ENCODE measurements around the gene RGS7. TPM values are rescaled to one million over a fixed set of nuclear protein-coding genes. Genes with fewer than 3 reads are reported as not detected.
A peak's percentile ranks its signal among the peaks of the same experiment; 100 is the strongest.

The RGS7 gene
- total RNA-seq, 1 experiment from 2014 or later = 1.0 TPM

DNA sequence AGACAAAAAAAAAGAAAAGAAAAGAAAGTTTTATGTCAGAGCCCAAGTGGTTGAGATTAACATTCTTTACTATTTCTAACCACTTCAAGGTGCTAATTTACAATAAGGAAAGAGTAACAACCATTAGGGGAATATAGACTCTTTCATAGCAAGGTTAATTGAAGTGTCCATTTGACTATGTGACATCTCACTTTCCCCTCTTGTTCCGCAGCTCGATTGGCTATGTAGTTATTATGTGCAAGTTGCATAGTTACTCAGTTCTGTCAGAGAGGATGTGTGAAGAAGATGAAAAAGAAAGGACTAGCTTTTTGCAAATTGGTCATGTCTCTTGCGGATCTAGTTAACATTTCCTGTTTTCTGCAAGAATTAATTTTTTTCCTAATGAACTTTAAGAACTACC, 273.7 kb downstream of the RGS7 start:
- peaks cover 5% of the 10 kb centered on the region for H3K36me3 Mint-ChIP-seq (ENCODE audit: insufficient read depth, unreplicated experiment)
- BruUV-seq (replicated peaks) = no TSS peak
- no peak for DNase-seq
- CTCF ChIA-PET = no interaction called here
- no peak overlapping the region for H3K4me3 Mint-ChIP-seq (ENCODE audit: low read depth, unreplicated experiment)
- peaks cover 10% of the 10 kb centered on the region for H3K4me1 Mint-ChIP-seq (ENCODE audit: low read depth, unreplicated experiment)
- TF ChIP-seq, protein P1, sequence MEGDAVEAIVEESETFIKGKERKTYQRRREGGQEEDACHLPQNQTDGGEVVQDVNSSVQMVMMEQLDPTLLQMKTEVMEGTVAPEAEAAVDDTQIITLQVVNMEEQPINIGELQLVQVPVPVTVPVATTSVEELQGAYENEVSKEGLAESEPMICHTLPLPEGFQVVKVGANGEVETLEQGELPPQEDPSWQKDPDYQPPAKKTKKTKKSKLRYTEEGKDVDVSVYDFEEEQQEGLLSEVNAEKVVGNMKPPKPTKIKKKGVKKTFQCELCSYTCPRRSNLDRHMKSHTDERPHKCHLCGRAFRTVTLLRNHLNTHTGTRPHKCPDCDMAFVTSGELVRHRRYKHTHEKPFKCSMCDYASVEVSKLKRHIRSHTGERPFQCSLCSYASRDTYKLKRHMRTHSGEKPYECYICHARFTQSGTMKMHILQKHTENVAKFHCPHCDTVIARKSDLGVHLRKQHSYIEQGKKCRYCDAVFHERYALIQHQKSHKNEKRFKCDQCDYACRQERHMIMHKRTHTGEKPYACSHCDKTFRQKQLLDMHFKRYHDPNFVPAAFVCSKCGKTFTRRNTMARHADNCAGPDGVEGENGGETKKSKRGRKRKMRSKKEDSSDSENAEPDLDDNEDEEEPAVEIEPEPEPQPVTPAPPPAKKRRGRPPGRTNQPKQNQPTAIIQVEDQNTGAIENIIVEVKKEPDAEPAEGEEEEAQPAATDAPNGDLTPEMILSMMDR (IDR thresholded peaks at IDR 0.05; ENCODE audit: unreplicated experiment) = no peak
- H3K27ac Mint-ChIP-seq (ENCODE audit: unreplicated experiment) = no peak overlapping the region
- H3K27me3 Mint-ChIP-seq (ENCODE audit: unreplicated experiment) = no peaks in the 10 kb centered on the region
- H3K9me3 Mint-ChIP-seq (ENCODE audit: low read depth, unreplicated experiment) = no peaks in the 10 kb centered on the region
- intact Hi-C loops (cut with micrococcal nuclease; ENCODE audit: unreplicated experiment) = no loop called here

DNA sequence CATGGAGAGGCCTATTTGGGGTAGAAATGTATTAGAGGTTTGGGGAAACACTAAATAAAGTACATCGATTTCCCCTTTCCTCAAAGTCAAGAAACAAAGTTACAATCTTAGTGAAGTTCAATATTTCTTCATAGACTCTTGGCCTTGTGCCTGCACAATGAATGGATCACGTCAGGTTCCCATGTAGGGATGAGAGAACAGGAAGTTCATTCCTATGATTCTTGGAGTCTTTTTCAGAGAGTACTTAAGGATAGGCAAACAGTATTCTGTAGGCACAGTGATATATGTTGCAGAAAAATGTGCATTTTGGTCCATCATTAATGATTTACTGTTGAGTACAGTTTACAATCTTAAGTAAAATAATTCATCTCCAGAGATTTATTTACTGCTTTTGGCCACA, 275.5 kb downstream of the RGS7 start:
- no TSS peak for BruUV-seq (replicated peaks)
- Mint-ChIP-seq H3K9me3 (ENCODE audit: low read depth, unreplicated experiment) (no peaks in the 10 kb centered on the region), H3K27ac (ENCODE audit: unreplicated experiment) (no peak overlapping the region), H3K4me1 (ENCODE audit: low read depth, unreplicated experiment) (peaks cover 10% of the 10 kb centered on the region), H3K4me3 (ENCODE audit: low read depth, unreplicated experiment) (no peak overlapping the region), H3K36me3 (ENCODE audit: insufficient read depth, unreplicated experiment) (peaks cover 5% of the 10 kb centered on the region), H3K27me3 (ENCODE audit: unreplicated experiment) (no peaks in the 10 kb centered on the region)
- TF ChIP-seq, protein P1 (IDR thresholded peaks at IDR 0.05; ENCODE audit: unreplicated experiment) = no peak
- intact Hi-C loops (cut with micrococcal nuclease; ENCODE audit: unreplicated experiment) = no loop called here
- peak; percentile 23 for DNase-seq
- CTCF ChIA-PET = no interaction called here

DNA sequence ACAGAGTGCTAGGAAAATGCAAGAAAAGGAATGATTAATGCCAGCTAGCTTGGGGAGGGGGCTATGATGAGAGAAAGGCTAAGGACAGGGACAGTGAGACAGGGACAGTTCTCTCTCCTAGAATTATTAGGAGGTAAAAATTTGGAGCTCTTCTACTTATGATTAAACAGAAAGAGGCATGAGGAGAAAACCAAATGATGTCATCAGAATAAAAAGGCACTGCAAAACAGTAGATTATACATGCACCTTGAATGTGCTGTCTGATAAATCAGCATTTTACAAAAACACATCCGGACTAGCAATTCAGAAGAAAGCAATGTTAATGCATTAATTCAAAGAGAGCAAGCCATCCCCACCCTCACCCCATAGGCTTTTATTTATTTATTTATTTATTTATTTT, 277.5 kb downstream of the RGS7 start:
- Mint-ChIP-seq H3K4me1 (ENCODE audit: low read depth, unreplicated experiment) (peaks cover 10% of the 10 kb centered on the region), H3K36me3 (ENCODE audit: insufficient read depth, unreplicated experiment) (peaks cover 5% of the 10 kb centered on the region), H3K27ac (ENCODE audit: unreplicated experiment) (no peak overlapping the region), H3K4me3 (ENCODE audit: low read depth, unreplicated experiment) (no peak overlapping the region), H3K9me3 (ENCODE audit: low read depth, unreplicated experiment) (no peaks in the 10 kb centered on the region), H3K27me3 (ENCODE audit: unreplicated experiment) (no peaks in the 10 kb centered on the region)
- TF ChIP-seq, protein P1 (IDR thresholded peaks at IDR 0.05; ENCODE audit: unreplicated experiment) = no peak
- no peak for DNase-seq
- CTCF ChIA-PET = no interaction called here
- BruUV-seq (replicated peaks) = no TSS peak
- intact Hi-C loops (cut with micrococcal nuclease; ENCODE audit: unreplicated experiment) = no loop called here

DNA sequence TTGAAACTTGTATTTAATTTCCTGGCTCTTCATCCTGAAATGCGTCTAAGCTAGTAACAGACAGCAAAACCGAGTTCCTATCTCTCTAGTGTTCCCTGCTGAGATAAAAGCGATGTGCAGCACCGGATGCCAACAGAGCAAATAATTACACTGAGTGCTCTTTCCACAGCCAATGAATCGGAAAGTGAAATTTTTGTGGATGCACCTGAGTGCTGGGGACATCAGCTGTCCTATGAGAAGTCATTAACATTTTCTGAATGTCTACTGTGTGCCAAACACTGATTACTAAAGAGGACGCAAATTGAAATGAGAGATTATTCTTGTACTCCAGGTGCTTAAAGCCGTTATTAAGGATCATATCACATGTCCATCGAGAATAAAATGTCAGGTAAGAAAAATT, 278.0 kb downstream of the RGS7 start:
- Mint-ChIP-seq H3K4me3 (ENCODE audit: low read depth, unreplicated experiment) (no peak overlapping the region), H3K9me3 (ENCODE audit: low read depth, unreplicated experiment) (no peaks in the 10 kb centered on the region), H3K36me3 (ENCODE audit: insufficient read depth, unreplicated experiment) (peaks cover 5% of the 10 kb centered on the region), H3K4me1 (ENCODE audit: low read depth, unreplicated experiment) (peaks cover 10% of the 10 kb centered on the region), H3K27ac (ENCODE audit: unreplicated experiment) (no peak overlapping the region), H3K27me3 (ENCODE audit: unreplicated experiment) (no peaks in the 10 kb centered on the region)
- BruUV-seq (replicated peaks) = no TSS peak
- intact Hi-C loops (cut with micrococcal nuclease; ENCODE audit: unreplicated experiment) = no loop called here
- no peak for DNase-seq
- CTCF ChIA-PET = no interaction called here
- TF ChIP-seq, protein P1 (IDR thresholded peaks at IDR 0.05; ENCODE audit: unreplicated experiment) = no peak

Data from Calu3 (cell line).